GM12875 (cell line): Measurements from ENCODE around the gene ARHGEF28.

Source experiments
- H3K4me3 ChIP-seq: one replicate; pipeline ENCODE4 v1.5.1; 2011; ENCODE audit warnings: low read depth, low read length, control low read depth
- CTCF ChIP-seq: IDR thresholded peaks from 2 replicates; pipeline ENCODE4 v1.5.1; 2011; ENCODE audit warnings: low read depth, mild to moderate bottlenecking, control low read depth, inconsistent platforms, low read length, moderate library complexity, borderline replicate concordance; ENCODE audit not compliant: insufficient read depth

The ARHGEF28 gene

GRCh38 chr5:73822278-73822988, 196.4 kb downstream of the ARHGEF28 start:
- no peak for TF ChIP-seq CTCF
- no peak overlapping the region for H3K4me3 ChIP-seq

- no peak overlapping the region for H3K4me3 ChIP-seq
- no peak for TF ChIP-seq CTCF
Measured at GRCh38 chr5:73822989-73823339, 197.0 kb downstream of the ARHGEF28 start.

- no peak overlapping the region for H3K4me3 ChIP-seq
Measured at GRCh38 chr5:73823508-73823925, 197.5 kb downstream of the ARHGEF28 start.

GRCh38 chr5:73825199-73825598, 199.2 kb downstream of the ARHGEF28 start:
- no peak overlapping the region for H3K4me3 ChIP-seq
- TF ChIP-seq CTCF: no peak

More at GRCh38 chr5:73823508-73823925, 197.5 kb downstream of the ARHGEF28 start:
- no peak for TF ChIP-seq CTCF

- H3K4me3 ChIP-seq: no peak overlapping the region
- TF ChIP-seq CTCF: no peak
Measured at GRCh38 chr5:73825736-73826135, 199.7 kb downstream of the ARHGEF28 start.

- H3K4me3 ChIP-seq: no peak overlapping the region
- no peak for TF ChIP-seq CTCF
Measured at GRCh38 chr5:73826301-73827105, 200.5 kb downstream of the ARHGEF28 start.

GRCh38 chr5:73827106-73827450, 201.1 kb downstream of the ARHGEF28 start:
- no peak overlapping the region for H3K4me3 ChIP-seq
- TF ChIP-seq CTCF: no peak
